CD1c-positive myeloid dendritic cell (primary cell): ENCODE results near the gene TSPAN9.

Experiments
- DNase-seq: peaks from one replicate; pipeline ENCODE4 v3.0.0-alpha.2; 2016; ENCODE audit errors: extremely low spot score

The TSPAN9 gene

GRCh38 chr12:3335078-3335487 lies 257.9 kb downstream of the TSPAN9 start:
- no peak for DNase-seq
